AG08395 (cell line): Measurements from ENCODE around the gene FRMD3.

Experiments used
- DNase-seq: peaks from one replicate; pipeline ENCODE4 v3.0.0; 2012; ENCODE audit warnings: mixed read lengths, low spot score

The FRMD3 gene

DNA sequence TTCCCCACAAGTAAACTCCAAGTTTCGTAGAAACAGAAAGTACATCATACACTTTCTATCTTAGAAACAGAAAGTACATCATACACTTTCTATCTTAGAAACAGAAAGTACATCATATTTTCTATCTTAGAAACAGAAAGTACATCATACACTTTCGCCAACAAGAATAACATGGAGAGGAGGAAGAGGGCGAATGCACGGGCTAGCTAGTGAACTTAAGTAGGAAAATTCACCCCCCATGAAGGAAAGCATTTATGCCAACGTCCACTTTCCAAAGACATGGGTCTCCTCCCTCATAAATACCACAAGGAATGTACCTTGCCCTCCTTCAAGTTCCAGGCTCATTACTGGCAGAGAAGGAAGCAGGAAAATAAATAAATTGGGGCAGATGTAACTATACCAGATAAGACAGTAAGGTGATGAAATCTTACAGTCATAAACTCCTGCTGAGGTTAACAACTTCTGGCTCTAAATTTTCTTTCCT lies 64.7 kb downstream of the FRMD3 start:
- DNase-seq = no peak

GRCh38 chr9:83472764-83473163 lies 65.4 kb downstream of the FRMD3 start:
- DNase-seq = no peak

DNA sequence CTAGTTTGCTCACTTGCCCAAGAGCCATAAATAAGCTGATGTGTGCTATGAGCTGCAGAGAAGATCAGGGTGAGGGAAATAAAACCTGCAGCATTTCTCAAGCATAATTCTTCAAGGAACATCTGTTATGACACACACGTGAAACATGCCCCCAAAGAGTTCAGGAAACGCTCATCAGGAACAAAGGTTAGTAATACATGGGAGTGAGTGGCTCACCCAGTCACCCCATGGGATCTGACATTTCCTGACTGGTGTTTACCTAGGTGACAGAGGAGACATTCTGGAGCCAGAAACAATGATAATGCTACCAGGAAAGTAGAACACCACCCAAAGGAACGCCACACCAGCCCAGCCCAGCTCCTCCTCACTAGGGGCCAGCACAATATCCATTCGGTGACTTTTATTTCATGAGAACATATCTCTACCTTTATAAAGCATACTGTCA lies 66.0 kb downstream of the FRMD3 start:
- DNase-seq = peak; percentile 10

GRCh38 chr9:83471241-83471640 lies 67.0 kb downstream of the FRMD3 start:
- DNase-seq = no peak

- DNase-seq = no peak
Measured at GRCh38 chr9:83469722-83470121, 68.5 kb downstream of the FRMD3 start.

DNA sequence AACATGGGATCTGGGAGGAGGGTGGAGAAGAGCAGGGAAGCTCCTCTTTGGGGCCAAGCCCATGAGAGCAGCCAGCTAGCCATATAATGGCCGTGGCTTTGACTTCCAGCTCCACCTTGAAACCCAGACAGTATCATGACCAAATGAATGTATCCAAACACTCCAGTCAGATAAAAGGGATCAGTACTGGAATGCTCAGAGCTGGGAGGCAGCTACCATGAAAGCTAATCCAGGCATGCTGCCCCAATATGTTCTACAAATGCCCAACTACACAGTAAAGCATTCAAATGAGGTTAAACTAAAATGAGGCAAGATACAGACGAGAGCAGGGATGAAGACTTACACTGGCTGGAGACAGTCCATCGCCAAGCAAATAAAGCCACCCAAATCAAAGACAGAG lies 69.4 kb downstream of the FRMD3 start:
- DNase-seq = no peak

GRCh38 chr9:83466877-83467276 lies 71.3 kb downstream of the FRMD3 start:
- no peak for DNase-seq

DNA sequence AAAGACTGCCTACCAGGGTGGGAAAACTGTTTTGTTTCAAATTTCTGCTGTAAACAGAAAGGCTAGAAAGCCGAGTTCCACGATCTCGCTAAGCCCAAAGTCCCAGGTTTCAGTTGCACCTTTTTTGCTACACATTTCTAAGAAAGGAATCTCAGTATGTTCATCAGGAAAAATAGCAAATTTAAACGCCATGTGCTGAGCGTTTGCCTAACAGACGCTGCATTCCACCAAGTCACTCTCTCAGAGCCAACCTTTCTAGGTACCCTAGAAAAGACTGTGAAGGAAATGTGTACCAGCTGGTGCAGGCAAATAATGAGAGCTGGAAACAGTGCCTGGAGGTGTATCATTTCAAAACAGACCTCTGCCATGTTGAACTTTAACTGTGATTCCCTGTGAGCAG lies 71.8 kb downstream of the FRMD3 start:
- no peak for DNase-seq

- DNase-seq = no peak
Measured at GRCh38 chr9:83459830-83460229, 78.4 kb downstream of the FRMD3 start.

- no peak for DNase-seq
Measured at GRCh38 chr9:83458530-83458929, 79.7 kb downstream of the FRMD3 start.

DNA sequence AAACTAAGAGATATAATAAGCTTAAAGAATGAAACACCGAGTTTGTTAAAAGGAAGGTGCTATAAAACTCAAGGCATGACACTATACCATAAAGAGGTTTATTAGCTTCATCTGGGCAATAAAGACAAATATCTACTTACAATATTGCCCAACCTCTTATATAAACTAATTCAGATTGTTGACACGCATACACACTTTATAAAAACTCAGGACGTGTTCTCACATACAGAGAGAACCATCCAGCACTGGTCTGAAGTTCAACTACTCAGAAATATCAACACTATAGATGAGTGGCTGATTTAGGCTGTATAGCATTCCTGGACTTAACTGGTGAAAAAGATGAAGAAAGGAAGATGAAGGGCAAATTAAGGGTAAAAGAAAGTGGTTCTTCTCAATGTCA lies 81.2 kb downstream of the FRMD3 start:
- no peak for DNase-seq

DNA sequence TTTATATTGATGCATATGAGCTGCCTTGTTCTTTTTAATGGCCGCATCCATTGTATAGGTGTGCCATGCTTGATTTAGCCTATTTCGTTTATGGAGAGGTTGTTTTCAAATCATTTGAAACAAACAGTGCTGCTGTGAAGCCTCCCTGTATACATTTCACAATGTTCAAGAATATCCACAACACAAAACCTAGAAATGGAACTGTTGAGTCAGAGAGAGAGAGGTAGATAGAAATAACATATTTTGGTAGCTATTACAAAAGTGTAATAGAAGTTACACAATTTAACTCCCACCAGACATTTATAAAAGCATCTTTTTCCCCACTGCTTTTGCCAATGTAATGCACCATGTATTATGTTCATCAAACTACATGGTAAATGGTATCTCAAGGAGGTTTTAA lies 82.0 kb downstream of the FRMD3 start:
- no peak for DNase-seq

- DNase-seq = no peak
Measured at GRCh38 chr9:83454076-83454475, 84.1 kb downstream of the FRMD3 start.

DNA sequence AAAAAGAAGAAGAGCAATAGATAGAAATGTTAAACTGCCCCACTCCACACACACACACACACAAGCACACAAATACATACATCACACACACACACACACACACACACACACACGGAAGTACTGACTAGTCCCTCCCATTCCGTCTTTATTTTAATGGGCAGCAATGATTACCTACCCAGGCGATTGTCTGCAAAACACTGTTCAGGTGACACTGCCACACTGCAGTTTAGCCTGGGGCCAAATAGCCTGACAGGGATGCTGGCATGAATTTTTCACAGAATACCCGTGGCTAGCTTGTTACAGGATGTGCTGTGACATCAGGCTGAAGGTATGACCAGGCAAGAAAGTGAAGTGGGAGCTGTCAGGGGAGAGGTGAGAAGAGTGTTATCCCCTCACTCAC lies 86.9 kb downstream of the FRMD3 start:
- DNase-seq = no peak

GRCh38 chr9:83449983-83450382 lies 88.2 kb downstream of the FRMD3 start:
- no peak for DNase-seq

GRCh38 chr9:83449166-83449565 lies 89.0 kb downstream of the FRMD3 start:
- DNase-seq = no peak

DNA sequence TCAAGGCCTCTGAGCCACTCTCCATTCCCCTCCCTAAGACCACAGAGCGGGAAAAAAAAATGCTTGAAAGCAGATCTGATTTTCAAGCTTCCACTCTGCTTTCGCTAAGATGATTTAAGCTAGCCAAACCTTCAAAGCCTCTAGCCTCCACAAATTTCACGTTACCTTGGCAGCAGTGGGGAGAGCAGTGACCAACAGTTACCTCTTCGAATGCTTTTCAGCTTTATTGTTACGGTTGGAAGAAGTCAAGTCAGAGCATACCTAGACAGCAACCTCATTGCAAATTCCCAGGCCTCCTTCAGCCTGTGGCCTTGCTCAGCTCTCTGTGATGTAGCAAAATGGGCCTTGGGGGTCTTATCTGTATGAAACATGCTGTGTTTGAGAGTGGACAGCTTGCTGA lies 89.6 kb downstream of the FRMD3 start:
- DNase-seq = no peak

DNA sequence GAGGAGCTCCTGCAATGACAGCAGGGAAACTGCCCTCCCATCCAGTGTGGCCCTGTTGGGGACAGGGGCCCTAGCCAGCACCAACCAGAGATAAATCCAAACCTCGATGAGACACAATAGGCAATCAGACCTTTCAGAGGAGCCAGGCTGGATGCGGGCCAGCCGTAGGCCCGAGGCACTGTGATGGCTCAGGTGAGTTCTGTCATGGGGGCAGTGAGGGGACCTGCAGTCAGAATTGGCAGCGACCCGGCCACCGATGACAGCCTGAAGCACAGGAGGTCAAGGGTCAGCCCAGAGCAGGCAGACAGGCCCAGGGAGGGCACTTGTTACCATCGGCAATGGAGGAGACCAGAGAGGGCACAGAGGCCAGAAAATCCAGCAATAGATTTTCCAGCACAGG lies 90.8 kb downstream of the FRMD3 start:
- no peak for DNase-seq

GRCh38 chr9:83445703-83446265 lies 92.4 kb downstream of the FRMD3 start:
- no peak for DNase-seq

DNA sequence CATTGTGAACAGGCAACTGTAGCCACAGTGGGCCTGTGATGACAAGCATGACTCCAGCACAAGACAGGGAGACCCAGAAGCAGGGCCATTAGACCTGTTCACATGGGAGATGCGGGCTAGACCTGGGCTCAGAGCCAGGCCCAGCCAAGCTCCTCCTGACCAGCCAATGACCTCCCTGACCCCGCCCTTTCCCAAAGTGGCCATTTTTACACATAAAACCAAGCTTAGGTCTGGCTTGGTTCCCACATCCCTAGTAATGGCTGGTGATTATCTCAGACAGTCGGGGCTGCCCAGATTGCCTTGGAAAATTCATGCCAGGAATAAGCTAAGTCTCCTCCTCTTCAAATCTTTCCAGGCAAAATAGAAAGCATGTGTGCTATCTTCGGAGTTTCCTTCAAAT lies 94.1 kb downstream of the FRMD3 start:
- peak; percentile 50 for DNase-seq

GRCh38 chr9:83441390-83441789 lies 96.8 kb downstream of the FRMD3 start:
- DNase-seq = peak; percentile 13

DNA sequence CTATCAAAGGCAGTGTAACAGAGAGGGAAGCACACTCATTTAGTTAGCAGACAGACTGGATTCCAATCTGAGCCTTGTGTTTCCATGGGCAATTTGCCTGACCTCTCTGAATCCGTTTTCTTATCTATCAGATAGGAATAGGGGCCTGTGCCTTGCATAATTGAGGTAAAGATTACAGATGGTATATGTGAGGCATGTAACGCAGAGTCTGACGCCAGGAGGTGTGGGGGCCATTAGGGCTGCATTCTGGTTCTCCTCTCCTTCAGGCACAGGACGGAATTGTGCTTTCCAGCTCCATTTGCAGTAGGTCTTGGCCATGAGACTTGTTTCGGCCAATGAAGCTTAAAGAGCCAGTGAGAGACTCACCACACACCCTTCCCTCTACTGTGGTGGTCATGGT lies 97.6 kb downstream of the FRMD3 start:
- DNase-seq = no peak

DNA sequence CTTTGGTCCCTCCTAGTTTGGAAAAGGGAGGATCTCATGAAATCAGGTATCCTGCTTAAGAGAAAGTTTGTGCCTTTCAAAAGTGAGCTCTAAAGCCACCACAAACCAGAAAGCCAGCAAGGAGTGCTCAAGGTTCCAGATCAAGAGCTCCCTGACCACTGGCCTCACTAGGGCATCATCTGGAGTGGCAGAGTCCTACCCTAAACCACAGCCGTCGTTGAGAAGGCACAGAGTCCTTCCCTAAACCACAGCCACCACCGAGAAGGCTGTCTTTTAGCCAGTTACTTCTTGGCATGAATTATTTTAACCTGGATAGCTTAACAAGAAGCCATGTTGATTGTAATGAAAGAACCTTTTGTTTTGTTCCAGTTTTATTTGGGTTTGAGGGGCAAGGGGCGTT lies 102.9 kb downstream of the FRMD3 start:
- no peak for DNase-seq

DNA sequence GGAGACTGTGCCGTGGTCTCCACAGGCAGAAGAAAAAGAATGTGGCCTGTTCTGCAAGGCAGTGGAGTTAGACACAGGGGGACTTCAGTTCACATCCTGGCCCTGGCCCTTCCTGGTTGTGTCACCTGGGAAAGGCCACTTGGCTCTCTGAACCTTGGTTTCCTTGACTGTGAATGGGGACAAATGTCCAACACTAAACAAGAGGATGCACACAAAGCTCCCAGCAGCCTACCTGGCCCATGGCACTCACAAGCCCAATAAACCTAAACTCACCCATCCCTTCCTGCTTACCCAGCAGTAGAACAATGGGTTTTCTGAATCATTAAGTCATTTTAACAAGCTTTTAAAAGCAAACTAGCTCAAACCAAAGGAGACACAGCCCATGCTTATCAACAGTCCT lies 103.9 kb downstream of the FRMD3 start:
- no peak for DNase-seq

- DNase-seq = no peak
Measured at GRCh38 chr9:83433846-83434245, 104.4 kb downstream of the FRMD3 start.
